ENCODE results near the gene SUSD3. TPM values are rescaled to one million over a fixed set of nuclear protein-coding genes. Genes with fewer than 3 reads are reported as not detected.

SUSD3 gene
- total and polyA plus RNA-seq, 2 of the 4 experiments (the other 2 are of a cell fraction) = 0.54 to 1.5 TPM

GRCh38 chr9:93080406-93080805 is 21.9 kb downstream of the SUSD3 start:
- Histone ChIP-seq H2AK5ac (ENCODE audit: low read depth, low read length) (no peak overlapping the region), H3K27me3 (ENCODE audit: control insufficient read depth, insufficient read depth, low read length) (no peaks in the 10 kb centered on the region; the same call in 1 of the 2 replicates), H3K18ac (ENCODE audit: low read depth, low read length) (no peak overlapping the region), H2BK120ac (ENCODE audit: low read depth, low read length) (no peak overlapping the region), H3K56ac (ENCODE audit: extremely low read depth, insufficient read depth, low read length) (no peak overlapping the region), H4K8ac (ENCODE audit: low read depth in 2 of 2, low read length in 2 of 2) (no peak overlapping the region), H3K4me3 (ENCODE audit: insufficient read depth, low read depth, low read length) (no peak overlapping the region), H2BK5ac (ENCODE audit: low read depth, low read length, poor library complexity, severe bottlenecking) (no peak overlapping the region), H3K9me3 (ENCODE audit: control insufficient read depth, insufficient read depth, low read length) (no peaks in the 10 kb centered on the region), H4K91ac (ENCODE audit: insufficient read depth, low read depth, low read length) (no peak overlapping the region), H2AK9ac (replicated peaks; ENCODE audit: low read depth, low read length, poor library complexity) (no peak overlapping the region), H3K27ac (ENCODE audit: insufficient read depth, low read length) (no peak overlapping the region), H3K4ac (ENCODE audit: low read depth, low read length) (no peak overlapping the region), H2BK15ac (ENCODE audit: low read depth, low read length) (no peak overlapping the region), H3K9ac (ENCODE audit: low read depth, low read length) (no peak overlapping the region), H3K14ac (replicated peaks; ENCODE audit: low read depth, low read length) (no peak overlapping the region), H4K5ac (ENCODE audit: low read depth, low read length) (no peak overlapping the region), H2AFZ (replicated peaks; ENCODE audit: low read length, poor library complexity) (no peak overlapping the region), H3K4me1 (ENCODE audit: control insufficient read depth, insufficient read depth, low read length) (peaks cover 3% of the 10 kb centered on the region), H3K79me1 (ENCODE audit: low read depth in 1 of 2, low read length in 2 of 2) (no peaks in the 10 kb centered on the region), H3K9me1 (ENCODE audit: insufficient read depth, low read length) (no peaks in the 10 kb centered on the region; the same call in 1 of the 2 replicates), H3K4me2 (ENCODE audit: low read depth, low read length) (no peak overlapping the region), H3K36me3 (ENCODE audit: control insufficient read depth, insufficient read depth, low read length) (no peaks in the 10 kb centered on the region), H2BK20ac (ENCODE audit: low read depth, low read length) (no peak overlapping the region), H4K20me1 (ENCODE audit: insufficient read depth, low read length) (no peaks in the 10 kb centered on the region), H3K23ac (ENCODE audit: low read depth, low read length) (no peak overlapping the region)
- no TSS peak for BruUV-seq (replicated peaks)
- ChIA-PET POLR2A (ENCODE audit: unreplicated experiment) (no interaction called here), CTCF (interaction anchor here (0.6 kb wide), 1 partner anchor 29 kb away, joined by 3 read pairs; no protein-coding TSS in a partner anchor)
- intact Hi-C loops (cut with micrococcal nuclease) (no loop called here), dilution Hi-C loops (cut with HindIII; ENCODE audit: low sequenced_read_pairs, unreplicated experiment) (no loop called here), in situ Hi-C loops (cut with MboI; ENCODE audit: low sequenced_read_pairs) (no loop called here)
- DNase-seq (no peak), ATAC-seq (ENCODE audit: low read depth) (no peak)
- 79% methylated on average over 5 of the region's 9 CpGs; no CpG with 5 or more reads in 1 of the 2 experiments for WGBS, 2 experiments (ENCODE audit: extremely low coverage in 2 of 2, insufficient read length in 1 of 2)
- no peak for TF ChIP-seq POLR2A (IDR thresholded peaks at IDR 0.05; ENCODE audit: low read depth, low read length)
